Ascending aorta (tissue), 2 donors: ENCODE results near the gene MMADHC. TPM values are rescaled to one million over a fixed set of nuclear protein-coding genes. Genes with fewer than 3 reads are reported as not detected.

Experiments
- DNase-seq, 2 donors: peaks; one replicate each; pipeline ENCODE4 v3.0.0-alpha.2; 2019; ENCODE audit warnings: low spot score in 2 of 2
- H3K27ac ChIP-seq, 2 donors: fragments of 200-600 bp; sonication (generic); one replicate each; pipeline ENCODE4 v1.5.1; 2016 to 2017; ENCODE audit warnings: mild to moderate bottlenecking in 1 of 2
- H3K27me3 ChIP-seq: fragments of 200-600 bp; sonication (generic); one replicate; pipeline ENCODE4 v1.5.1; 2017
- H3K36me3 ChIP-seq, 2 donors: fragments of 200-600 bp; sonication (generic); one replicate each; pipeline ENCODE4 v1.5.1; 2016
- H3K4me1 ChIP-seq, 2 donors: fragments of 200-600 bp; sonication (generic); one replicate each; pipeline ENCODE4 v1.5.1; 2016 to 2017; ENCODE audit warnings: mild to moderate bottlenecking in 1 of 2
- H3K4me3 ChIP-seq, 2 donors: fragments of 200-600 bp; sonication (generic); one replicate each; pipeline ENCODE4 v1.5.1; 2016 to 2017; ENCODE audit warnings: mild to moderate bottlenecking in 1 of 2
- H3K9me3 ChIP-seq, 2 donors: fragments of 200-600 bp; sonication (generic); one replicate each; pipeline ENCODE4 v1.5.1; 2016
- CTCF ChIP-seq, 3 experiments: fragments of 200-600 bp in 2 of 3; fragments of 450-650 bp in 1 of 3; sonication (generic) in 2 of 3; IDR thresholded peaks; one replicate each; pipeline ENCODE4 v1.5.1; 2016 to 2019; ENCODE audit warnings: antibody characterized with exemption in 3 of 3, mild to moderate bottlenecking in 1 of 3, moderate library complexity in 1 of 3
- intact Hi-C: fragments of 100-400 bp; cut with DNase I; formaldehyde crosslinking; loops from one replicate; pipeline ENCODE4 v1.15.1; 2023
- total RNA-seq: library from RNA; depleted of rRNA; stranded (reverse); fragments of >200 nt; gene quantifications from one replicate; pipeline ENCODE4 v1.1.0, GENCODE V29; 2016

The MMADHC gene
- total RNA-seq, 1 donor from 2014 or later, result 35.8 TPM

DNA sequence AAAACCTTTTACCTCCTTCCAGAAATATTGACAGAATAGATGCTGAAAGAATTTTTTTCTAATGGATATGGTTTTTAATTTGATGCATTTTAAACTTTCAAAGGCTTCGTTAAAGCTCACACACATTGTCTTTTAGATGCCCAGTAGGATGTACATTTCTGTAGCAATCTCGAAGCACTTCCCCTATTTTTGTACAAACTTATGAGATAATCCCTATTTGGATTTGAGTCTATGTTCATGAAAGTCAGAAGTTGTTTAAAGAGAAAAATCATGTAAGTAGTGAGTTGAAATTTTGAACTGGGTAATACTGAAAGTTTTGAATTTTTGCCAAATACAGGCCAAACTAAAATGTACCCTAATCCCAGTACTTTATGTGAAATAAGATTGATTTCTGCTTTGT, 38.1 kb upstream of the MMADHC start:
- DNase-seq, result no peak
- intact Hi-C loops, result no loop called here
- H3K9me3 ChIP-seq, result no peaks in the 10 kb centered on the region

GRCh38 chr2:149625271-149625670, 37.7 kb upstream of the MMADHC start:
- H3K4me1 ChIP-seq, result no peaks in the 10 kb centered on the region
- intact Hi-C loops, result no loop called here
- no peak overlapping the region for H3K4me3 ChIP-seq
- no peaks in the 10 kb centered on the region for H3K36me3 ChIP-seq
- TF ChIP-seq CTCF (IDR thresholded peaks at IDR 0.05), result no peak
- no peaks in the 10 kb centered on the region for H3K9me3 ChIP-seq
- H3K27ac ChIP-seq, result no peak overlapping the region
- no peak for DNase-seq
- no peaks in the 10 kb centered on the region for H3K27me3 ChIP-seq

More for the DNA sequence above, 38.1 kb upstream of the MMADHC start:
- Histone ChIP-seq H3K4me1 (no peaks in the 10 kb centered on the region), H3K27me3 (no peaks in the 10 kb centered on the region), H3K27ac (no peak overlapping the region), H3K36me3 (no peaks in the 10 kb centered on the region), H3K4me3 (no peak overlapping the region)
- TF ChIP-seq CTCF (IDR thresholded peaks at IDR 0.05), result no peak

- no peak for TF ChIP-seq CTCF (IDR thresholded peaks at IDR 0.05)
- H3K9me3 ChIP-seq, result no peaks in the 10 kb centered on the region
Measured at GRCh38 chr2:149622343-149622742, 34.8 kb upstream of the MMADHC start.

DNA sequence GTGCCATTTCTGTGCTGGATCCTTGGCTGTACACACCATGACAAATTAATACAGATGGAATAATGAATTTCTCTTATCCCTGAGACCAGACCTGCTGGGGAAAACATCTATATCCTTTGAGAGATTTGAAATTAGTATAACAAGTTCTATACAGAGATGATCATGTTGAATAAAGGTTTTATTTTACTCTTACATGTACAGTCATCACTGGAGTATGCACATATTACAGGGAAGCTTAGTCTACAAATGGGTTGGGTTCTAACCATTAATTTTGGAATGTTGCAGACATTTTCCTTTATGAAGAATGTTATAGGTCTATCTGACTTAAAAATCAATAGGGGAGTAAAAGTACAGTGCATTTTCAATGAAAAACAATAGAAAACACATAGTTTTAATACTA, 29.9 kb upstream of the MMADHC start:
- H3K27ac ChIP-seq, result no peak overlapping the region
- H3K36me3 ChIP-seq, result no peaks in the 10 kb centered on the region
- H3K27me3 ChIP-seq, result no peaks in the 10 kb centered on the region
- intact Hi-C loops, result no loop called here
- H3K4me1 ChIP-seq, result peaks cover 0 to 2% of the 10 kb centered on the region in 2 donors
- TF ChIP-seq CTCF (IDR thresholded peaks at IDR 0.05), result no peak
- H3K4me3 ChIP-seq, result no peak overlapping the region
- H3K9me3 ChIP-seq, result no peaks in the 10 kb centered on the region
- no peak for DNase-seq

More at GRCh38 chr2:149622343-149622742, 34.8 kb upstream of the MMADHC start:
- Histone ChIP-seq H3K27me3 (no peaks in the 10 kb centered on the region), H3K36me3 (no peaks in the 10 kb centered on the region), H3K4me1 (no peaks in the 10 kb centered on the region), H3K27ac (no peak overlapping the region), H3K4me3 (no peak overlapping the region)
- intact Hi-C loops, result no loop called here
- no peak for DNase-seq

DNA sequence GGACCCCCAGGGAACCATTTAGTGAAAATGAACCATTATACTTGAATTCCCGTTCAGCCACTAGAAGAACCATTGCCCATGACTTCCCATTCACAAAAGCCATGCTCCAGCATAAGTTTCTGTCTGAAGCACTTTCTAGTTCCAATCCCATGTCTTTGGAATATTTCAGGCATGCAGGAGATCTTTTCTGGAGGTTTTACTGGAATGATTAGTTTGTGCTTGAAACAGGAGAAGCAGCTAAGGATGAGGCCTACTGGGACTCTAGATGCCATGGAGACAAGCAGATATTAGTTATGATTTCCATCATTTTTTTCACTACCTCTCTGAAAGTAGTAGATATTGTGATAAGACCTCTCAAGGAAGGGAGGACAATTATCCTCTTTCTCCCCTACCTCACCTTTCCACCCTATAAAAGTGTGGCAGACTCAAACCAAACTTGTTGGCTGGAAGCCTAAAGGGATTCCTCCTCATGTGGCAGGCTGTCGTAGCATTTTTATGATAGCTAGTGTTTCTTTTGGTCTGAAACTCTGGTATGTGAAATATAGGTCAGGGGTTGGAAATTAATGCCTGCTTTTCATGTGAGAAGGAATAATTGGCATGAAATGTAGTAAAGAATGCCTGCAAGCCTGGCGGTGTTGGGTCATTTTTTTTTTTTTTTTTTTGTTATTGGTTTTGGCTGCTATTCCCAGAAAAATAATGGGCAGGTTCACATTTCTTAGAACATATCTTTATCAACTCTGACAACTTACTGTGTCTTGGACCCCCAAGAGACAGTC, 29.3 kb upstream of the MMADHC start:
- TF ChIP-seq CTCF (IDR thresholded peaks at IDR 0.05), result no peak
- Histone ChIP-seq H3K36me3 (no peaks in the 10 kb centered on the region), H3K4me3 (no peak overlapping the region), H3K27me3 (no peaks in the 10 kb centered on the region), H3K4me1 (peaks cover 0 to 6% of the 10 kb centered on the region in 2 donors), H3K9me3 (no peaks in the 10 kb centered on the region), H3K27ac (no peak overlapping the region)
- intact Hi-C loops, result no loop called here
- DNase-seq, result no peak
